Middle frontal gyrus (tissue), 1 donor: ENCODE data around the gene PTPRD.
"Not testable (repeated sequence)": the region's sequence is repeated elsewhere in the genome, so short reads cannot be mapped to it uniquely, and the experiment has no call there.

Source experiments
- DNase-seq: peaks from one replicate; pipeline ENCODE4 v3.0.0-alpha.2; 2015; ENCODE audit warnings: low spot score; ENCODE audit errors: extremely low spot score

Gene PTPRD

DNA sequence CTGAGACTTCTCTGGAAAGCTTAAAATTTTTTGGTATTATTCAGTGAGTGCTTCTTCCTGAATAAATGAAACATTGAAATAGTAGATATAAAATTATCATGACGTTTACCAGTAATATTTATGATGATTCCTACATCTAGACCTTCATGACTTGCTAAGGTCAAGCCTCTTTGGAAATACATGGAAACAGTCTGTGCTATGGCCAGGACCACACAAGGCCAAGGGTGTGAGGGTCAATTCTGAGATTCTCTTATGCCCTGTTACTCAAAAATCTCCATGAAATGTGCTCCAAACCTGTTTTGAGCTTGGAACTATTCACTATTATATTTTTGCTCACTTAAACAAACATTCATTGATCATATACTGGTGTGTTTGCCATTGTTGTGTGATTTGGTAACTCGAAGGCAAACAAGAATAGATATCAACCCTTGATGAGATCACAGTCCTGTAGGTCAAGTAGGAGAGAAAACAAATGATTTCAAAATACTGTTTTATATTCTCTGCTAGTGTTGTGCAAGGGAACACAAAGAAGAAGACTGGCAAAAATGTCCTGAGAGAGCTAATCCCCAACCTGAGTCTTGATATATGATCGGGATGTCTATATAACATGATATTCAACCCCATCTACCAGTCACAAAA is 1558.3 kb downstream of the PTPRD start:
- DNase-seq, result no peak

GRCh38 chr9:9045572-9045971 is 1567.2 kb downstream of the PTPRD start:
- peak; percentile 21 for DNase-seq

DNA sequence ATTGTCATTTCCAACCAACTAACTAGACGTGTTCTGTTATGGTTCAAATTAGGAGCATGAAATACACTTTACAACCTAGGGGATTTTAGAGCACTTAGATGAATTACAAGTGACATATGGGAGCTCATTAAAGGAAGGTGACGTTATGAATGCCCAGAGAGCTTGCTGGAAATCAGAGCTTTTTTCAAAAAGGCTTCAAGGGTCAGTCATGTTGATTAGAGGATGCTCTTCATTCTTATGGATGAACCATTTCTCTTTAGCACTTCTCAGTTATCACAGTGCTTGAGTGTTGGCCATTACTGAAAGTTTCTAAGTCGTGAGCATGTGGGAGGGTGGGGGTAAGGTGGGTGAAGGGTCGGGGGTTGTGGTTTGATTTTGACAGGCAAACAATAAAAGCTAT is 1567.7 kb downstream of the PTPRD start:
- DNase-seq, result no peak

GRCh38 chr9:9043788-9044187 is 1569.0 kb downstream of the PTPRD start:
- not testable (repeated sequence) for DNase-seq

GRCh38 chr9:9041756-9042155 is 1571.0 kb downstream of the PTPRD start:
- DNase-seq, result no peak

GRCh38 chr9:9033022-9033421 is 1579.8 kb downstream of the PTPRD start:
- no peak for DNase-seq

DNA sequence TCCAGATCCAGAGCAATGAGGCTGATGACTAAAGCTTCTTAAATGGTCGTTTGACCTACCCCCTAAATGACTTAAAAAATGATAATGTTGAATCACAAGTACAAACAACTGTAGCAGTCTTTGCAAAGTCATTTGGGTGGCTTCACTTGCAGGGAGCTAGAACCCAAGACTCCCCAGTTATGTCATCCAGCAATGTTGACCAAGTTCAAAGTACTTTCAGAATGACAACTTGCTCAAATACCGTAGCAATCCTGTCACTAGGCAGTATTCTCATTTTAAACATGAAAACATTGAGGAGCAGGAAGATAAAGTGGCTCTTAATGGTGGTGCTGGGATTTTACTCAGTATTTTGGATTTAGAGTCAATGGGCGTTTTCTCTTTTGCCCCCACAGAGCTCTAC is 1596.2 kb downstream of the PTPRD start:
- no peak for DNase-seq

DNA sequence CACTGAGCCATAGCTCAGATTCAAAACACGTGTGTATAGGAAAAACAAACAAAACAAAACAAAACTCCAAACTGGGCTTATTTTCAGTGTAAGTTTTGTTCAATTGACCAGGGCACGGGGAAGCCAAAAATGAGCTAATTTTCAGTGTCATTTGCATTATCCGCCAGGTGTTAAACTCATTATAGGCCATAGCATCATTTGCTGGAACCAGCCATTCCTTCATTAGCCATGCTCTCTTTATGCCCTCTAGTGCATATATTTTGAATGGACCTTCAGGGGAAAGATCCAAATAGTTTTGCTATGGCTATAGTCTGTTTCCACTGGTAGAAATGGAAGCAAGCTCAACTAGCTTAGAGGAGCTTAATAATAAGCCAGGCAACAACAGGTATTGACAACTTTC is 1608.0 kb downstream of the PTPRD start:
- no peak for DNase-seq

DNA sequence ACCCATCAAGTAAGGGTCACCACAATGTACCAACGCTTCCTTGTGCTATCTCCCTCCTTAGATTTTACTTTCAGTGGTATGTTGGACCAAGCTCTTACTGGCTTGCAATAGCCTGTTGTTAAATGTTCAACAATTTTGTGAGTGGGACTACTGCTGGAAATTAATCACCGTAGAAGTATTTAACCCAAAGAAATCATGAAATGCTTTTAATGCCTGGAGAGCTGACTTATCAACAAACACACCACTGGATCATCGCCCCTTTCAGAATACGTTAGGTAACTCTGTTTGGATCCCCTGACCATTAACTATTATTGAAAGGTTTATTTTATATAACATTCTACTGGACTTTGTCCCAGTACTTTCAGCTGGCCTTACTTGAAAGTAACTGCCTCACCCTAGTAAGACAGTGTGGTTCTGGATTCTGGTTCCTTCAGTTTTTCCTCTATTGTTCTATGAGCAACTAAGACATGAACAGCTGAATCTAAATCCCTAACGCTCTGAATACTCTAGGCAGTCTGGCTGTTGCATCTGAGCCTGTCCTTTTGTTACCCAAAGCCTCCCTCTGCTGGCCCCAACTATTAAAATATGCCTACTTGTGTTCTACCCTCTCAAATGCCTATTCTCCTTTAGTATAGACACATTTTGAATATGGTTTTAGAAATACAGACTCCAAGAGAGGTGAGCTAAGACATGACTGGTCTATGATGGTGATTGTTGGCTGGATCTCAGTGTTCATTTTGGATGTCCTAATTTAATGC is 1609.8 kb downstream of the PTPRD start:
- DNase-seq, result no peak

GRCh38 chr9:8980496-8981013 is 1632.2 kb downstream of the PTPRD start:
- DNase-seq, result no peak

DNA sequence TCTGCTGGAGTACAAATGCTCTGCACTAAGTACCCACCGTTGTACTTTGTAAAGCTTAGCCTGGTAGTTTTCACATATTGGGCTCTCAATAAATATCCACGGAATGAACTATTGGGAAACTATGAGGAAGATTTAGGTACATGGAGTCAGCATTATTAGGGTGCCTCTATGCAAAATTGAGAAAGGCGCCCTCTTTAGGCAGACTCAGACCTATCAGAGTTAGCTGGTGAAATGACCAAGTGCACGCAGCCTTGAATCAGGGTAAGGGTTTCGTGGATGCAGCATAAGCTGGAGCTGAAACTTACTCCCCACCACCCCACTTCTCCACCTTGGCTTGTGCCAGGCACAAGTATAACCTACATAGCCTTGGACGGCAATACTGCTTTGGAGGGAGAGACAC is 1634.5 kb downstream of the PTPRD start:
- no peak for DNase-seq

- DNase-seq, result not testable (repeated sequence)
Measured at GRCh38 chr9:8968350-8968749, 1644.5 kb downstream of the PTPRD start.

DNA sequence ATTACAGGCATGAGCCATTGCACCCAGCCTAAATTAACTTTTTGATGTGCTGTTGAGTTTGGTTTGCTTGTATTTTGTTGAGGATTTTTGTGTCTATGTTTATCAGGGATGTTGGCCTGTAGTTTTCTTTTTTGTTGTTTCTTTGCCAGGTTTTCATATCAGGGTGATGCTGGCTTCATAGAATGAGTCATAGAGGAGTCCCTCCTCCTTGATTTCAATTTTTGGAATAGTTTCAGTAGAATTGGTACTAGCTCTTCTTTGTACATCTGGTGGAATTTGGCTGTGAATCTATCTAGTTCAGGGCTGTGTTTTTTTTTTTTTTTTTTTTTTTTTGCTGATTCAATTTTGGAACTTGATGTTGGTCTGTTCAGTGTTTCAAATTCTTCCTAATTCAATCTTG is 1648.9 kb downstream of the PTPRD start:
- no peak for DNase-seq

DNA sequence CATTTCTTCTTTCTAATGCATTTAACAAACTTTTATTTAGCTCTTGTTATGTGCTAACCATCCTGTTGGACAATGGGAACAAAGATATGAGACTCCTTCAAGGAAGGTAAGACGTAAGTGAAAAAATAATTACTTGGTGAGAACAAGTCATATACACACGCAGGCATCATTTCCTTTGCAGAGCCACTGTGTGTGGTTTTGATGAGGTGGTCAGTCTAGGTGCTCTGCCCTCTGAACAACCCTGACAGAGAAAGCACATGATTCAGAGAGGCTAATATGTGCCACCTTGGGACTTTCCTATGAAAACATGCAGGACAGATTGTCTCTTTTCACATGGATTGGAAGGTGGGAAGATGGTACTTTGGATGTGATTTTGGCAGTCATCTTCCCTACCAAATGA is 1650.7 kb downstream of the PTPRD start:
- DNase-seq, result no peak

DNA sequence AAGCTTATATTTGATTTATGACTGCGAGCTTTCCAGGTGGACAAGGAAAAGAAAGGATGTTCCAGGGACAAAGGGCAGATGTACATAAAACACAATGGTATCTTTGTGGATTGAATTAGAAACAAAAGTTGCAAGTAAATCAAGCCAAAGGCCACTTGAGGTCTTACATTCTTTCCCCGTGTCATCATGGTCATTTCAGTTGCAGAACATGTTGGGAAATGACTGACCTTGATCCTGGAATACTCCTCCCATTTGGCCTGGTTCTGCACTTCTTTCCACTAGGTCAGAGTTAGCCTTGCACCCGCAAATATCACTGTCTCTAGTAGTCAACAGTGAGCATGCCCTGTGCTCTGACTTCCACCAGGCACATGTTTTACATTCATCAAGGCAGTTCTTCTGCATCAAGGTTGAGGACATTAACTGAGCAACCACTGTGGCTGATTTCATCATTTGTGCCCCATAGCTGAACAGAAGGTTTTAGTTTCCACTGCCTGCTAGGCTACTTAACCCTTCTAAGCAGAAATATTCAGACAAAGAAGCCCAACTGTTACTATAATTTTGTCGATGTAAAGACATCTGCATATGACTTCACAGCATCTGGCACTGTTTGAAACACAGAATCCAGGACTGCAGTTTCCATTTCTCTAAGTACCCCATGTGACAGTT is 1651.5 kb downstream of the PTPRD start:
- DNase-seq, result no peak

- no peak for DNase-seq
Measured at GRCh38 chr9:8960254-8960653, 1652.5 kb downstream of the PTPRD start.

DNA sequence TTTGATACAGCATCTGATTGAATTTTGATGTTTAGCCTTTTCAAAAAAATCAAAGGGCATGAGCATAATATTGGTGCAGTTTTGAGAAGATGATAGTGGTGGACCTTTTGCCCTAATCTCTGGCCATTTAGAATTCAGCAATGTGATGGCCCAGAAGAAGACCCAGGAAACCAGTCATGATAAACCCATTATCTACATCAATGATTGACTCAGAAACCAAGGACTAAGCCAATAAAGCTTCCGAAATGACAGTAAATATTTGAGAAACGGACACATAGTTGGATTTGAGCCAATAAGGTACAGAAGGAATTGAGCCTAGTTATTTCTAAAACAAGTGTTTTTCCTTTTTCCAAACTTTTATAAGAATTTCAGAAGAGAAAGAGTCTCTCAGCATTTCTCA is 1654.4 kb downstream of the PTPRD start:
- DNase-seq, result no peak

DNA sequence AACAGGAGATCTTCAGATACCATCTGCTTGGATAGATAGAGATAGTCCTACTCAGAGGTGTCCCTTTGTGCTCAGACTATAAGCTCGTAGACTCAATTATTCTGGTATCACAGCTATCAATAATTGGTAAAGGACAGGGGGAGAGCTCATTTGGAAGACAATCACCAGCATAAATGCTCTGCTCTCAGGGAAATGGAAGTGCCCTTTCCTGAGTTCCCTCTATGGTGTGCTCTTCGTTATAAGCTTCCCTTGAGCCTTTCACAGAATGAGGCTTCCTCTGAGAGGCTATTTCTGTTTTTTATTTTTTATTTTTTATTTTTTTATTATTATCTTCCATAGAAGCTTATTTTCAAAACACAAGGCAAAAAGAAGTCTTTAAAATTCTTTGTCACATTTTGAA is 1657.5 kb downstream of the PTPRD start:
- no peak for DNase-seq

DNA sequence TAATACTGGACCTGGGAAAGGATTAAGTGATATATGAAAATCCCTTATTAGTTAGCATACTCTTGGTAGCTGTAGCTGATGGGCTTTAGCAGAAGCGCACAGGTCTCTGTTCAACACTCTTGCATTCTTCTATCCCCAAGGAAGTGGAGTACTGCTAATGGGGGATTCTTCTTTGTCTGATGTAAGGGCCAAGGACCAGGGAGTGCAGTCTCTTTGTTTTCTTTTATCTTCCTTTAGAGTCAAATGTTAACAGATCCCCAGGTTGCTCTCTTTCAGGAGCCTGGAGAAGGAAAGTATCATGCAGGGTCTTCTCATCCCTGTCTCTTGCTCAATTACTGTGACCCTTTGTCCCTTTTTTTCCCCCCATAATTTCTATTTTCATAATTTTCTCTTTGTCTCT is 1666.3 kb downstream of the PTPRD start:
- DNase-seq, result no peak

DNA sequence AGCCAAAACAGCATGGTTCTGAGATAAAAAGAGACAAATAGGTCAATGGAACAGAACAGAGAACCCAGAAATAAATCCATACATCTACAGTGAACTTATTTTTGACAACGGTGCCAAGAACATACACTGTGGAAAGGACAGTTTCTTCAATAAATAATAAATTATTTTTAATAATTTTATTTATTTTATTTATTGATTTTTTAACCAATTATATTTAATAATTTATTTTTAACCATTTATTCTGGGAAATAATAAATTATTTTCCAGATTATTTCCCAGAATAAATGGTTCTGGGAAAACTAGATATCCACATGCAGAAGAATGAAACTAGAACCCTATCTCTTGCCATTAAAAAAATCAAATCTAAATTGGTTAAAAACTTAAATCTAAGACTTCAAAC is 1669.4 kb downstream of the PTPRD start:
- DNase-seq, result no peak

DNA sequence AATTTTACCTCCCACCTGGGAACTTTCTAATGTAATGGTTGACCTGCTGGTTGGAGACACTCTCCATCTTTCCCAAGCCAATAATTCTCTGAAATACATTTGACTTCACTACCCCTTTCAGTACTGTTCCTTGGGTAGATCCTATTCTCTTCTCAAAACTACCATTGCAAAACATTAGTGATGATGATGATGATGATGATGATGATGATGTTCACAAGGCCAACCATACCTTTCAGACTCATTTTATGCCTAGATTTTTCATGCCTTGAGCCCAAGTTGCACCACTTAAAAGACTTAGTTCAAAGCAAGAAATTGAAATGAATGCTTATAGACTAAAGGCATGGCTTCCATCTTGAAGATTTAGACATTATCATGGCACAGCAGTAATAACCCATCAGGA is 1672.2 kb downstream of the PTPRD start:
- DNase-seq, result no peak

DNA sequence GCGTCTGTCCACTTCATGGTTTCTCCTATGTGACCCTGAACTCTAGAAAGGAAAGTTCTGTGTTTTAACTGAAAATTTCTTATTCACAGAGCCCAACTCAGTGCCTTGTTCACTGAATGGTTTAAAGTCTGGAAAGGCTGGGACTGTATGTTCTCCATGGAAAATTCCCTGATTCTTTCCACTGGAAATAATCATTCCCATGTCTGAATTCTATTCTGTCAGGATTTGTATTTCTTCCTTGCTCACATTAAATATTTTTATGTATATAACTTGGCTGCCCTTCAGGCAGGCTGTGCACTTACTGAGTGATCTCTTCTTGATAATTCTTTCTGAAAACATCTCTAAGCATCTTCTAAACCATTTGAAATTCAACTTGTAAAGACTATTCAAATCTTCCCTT is 1686.3 kb downstream of the PTPRD start:
- DNase-seq, result no peak
